ENCODE data around the gene ATF7. TPM values are rescaled to one million over a fixed set of nuclear protein-coding genes. Genes with fewer than 3 reads are reported as not detected.
"Not testable (repeated sequence)": the region's sequence is repeated elsewhere in the genome, so short reads cannot be mapped to it uniquely, and the experiment has no call there.

The ATF7 gene
- total RNA-seq, 2 donors from 2014 or later: 37.9 to 46.7 TPM

- intact Hi-C loops (cut with DNase I): no loop called here
- 68% methylated on average over 18 of the region's 18 CpGs for WGBS
- H3K9me3 ChIP-seq: no peaks in the 10 kb centered on the region
- TF ChIP-seq POLR2AphosphoS5 (IDR thresholded peaks at IDR 0.05) (no peak), CTCF (IDR thresholded peaks at IDR 0.05) (no peak), POLR2A (IDR thresholded peaks at IDR 0.05) (no peak)
- no peak for DNase-seq (ENCODE audit: low spot score)
- H3K4me3 ChIP-seq: no peak overlapping the region
- no peaks in the 10 kb centered on the region for H3K4me1 ChIP-seq (replicated peaks)
- no peaks in the 10 kb centered on the region for H3K27me3 ChIP-seq (replicated peaks; ENCODE audit: insufficient read depth)
- no peak overlapping the region for H3K27ac ChIP-seq
- peaks cover 0 to 9% of the 10 kb centered on the region in 2 donors for H3K36me3 ChIP-seq
Measured at GRCh38 chr12:53482626-53483168, 143.5 kb downstream of the ATF7 start.

GRCh38 chr12:53481939-53482586 lies 144.1 kb downstream of the ATF7 start:
- no peak overlapping the region for H3K4me3 ChIP-seq
- DNase-seq (ENCODE audit: low spot score): no peak
- no peaks in the 10 kb centered on the region for H3K27me3 ChIP-seq (replicated peaks; ENCODE audit: insufficient read depth)
- peaks cover 0 to 9% of the 10 kb centered on the region in 2 donors for H3K36me3 ChIP-seq
- intact Hi-C loops (cut with DNase I): no loop called here
- no peak overlapping the region for H3K27ac ChIP-seq
- H3K4me1 ChIP-seq (replicated peaks): no peaks in the 10 kb centered on the region
- WGBS: 73% methylated on average over 9 of the region's 9 CpGs
- TF ChIP-seq CTCF (IDR thresholded peaks at IDR 0.05) (no peak), POLR2AphosphoS5 (IDR thresholded peaks at IDR 0.05) (no peak), POLR2A (IDR thresholded peaks at IDR 0.05) (no peak)
- no peaks in the 10 kb centered on the region for H3K9me3 ChIP-seq

DNA sequence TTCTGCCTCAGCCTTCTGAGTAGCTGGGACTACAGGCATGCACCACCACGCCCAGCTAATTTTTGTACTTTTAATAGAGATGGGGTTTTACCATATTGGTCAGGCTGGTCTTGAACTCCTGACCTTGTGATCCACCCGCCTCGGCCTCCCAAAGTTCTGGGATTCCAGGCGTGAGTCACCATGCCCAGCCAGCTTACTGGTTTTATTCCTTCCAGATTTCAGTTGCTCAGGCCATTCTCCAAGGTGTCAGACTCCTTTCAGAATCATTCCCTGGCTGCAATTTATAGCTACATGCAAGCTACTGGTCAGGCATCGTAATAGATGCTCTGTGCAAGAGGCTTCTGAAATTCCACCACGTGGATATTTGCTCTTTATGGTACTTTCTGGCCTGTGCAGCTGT lies 144.7 kb downstream of the ATF7 start:
- H3K27me3 ChIP-seq (replicated peaks; ENCODE audit: insufficient read depth); DNase-seq (ENCODE audit: low spot score); H3K9me3 ChIP-seq; H3K36me3 ChIP-seq; intact Hi-C loops (cut with DNase I); H3K27ac ChIP-seq; H3K4me1 ChIP-seq (replicated peaks); H3K4me3 ChIP-seq: not testable (repeated sequence)
- WGBS: 65% methylated on average over 6 of the region's 6 CpGs

GRCh38 chr12:53480491-53481442 lies 145.4 kb downstream of the ATF7 start:
- Histone ChIP-seq H3K27ac (no peak overlapping the region), H3K36me3 (peaks cover 4 to 9% of the 10 kb centered on the region in 2 donors), H3K9me3 (no peaks in the 10 kb centered on the region), H3K4me3 (no peak overlapping the region), H3K4me1 (replicated peaks) (peaks cover 2% of the 10 kb centered on the region), H3K27me3 (replicated peaks; ENCODE audit: insufficient read depth) (no peaks in the 10 kb centered on the region)
- WGBS: 70% methylated on average over 12 of the region's 12 CpGs
- intact Hi-C loops (cut with DNase I): no loop called here
- TF ChIP-seq CTCF (IDR thresholded peaks at IDR 0.05) (no peak), POLR2AphosphoS5 (IDR thresholded peaks at IDR 0.05) (no peak), POLR2A (IDR thresholded peaks at IDR 0.05) (no peak)
- no peak for DNase-seq (ENCODE audit: low spot score)

GRCh38 chr12:53479331-53479730 lies 146.9 kb downstream of the ATF7 start:
- TF ChIP-seq POLR2A (IDR thresholded peaks at IDR 0.05): no peak
- TF ChIP-seq CTCF (IDR thresholded peaks at IDR 0.05): no peak
- TF ChIP-seq POLR2AphosphoS5 (IDR thresholded peaks at IDR 0.05): no peak
- 70% methylated on average over 5 of the region's 5 CpGs for WGBS
- intact Hi-C loops (cut with DNase I): no loop called here
- DNase-seq (ENCODE audit: low spot score): no peak
- no peak overlapping the region for H3K4me3 ChIP-seq
- no peaks in the 10 kb centered on the region for H3K9me3 ChIP-seq
- H3K36me3 ChIP-seq: peaks cover 8 to 9% of the 10 kb centered on the region in 2 donors
- no peaks in the 10 kb centered on the region for H3K27me3 ChIP-seq (replicated peaks; ENCODE audit: insufficient read depth)
- no peak overlapping the region for H3K27ac ChIP-seq
- peaks cover 5% of the 10 kb centered on the region for H3K4me1 ChIP-seq (replicated peaks)
